Keratinocyte (primary cell): ENCODE results near the gene TSR3.
"Not testable (repeated sequence)": the region's sequence is repeated elsewhere in the genome, so short reads cannot be mapped to it uniquely, and the experiment has no call there.

Experiments used
- EZH2 ChIP-seq: IDR thresholded peaks from one replicate; pipeline ENCODE4 v1.6.1; 2012; ENCODE audit warnings: inconsistent platforms, mild to moderate bottlenecking, low read length, moderate library complexity
- TF ChIP-seq, protein P1 (sequence below), 3 experiments: IDR thresholded peaks in 1 of 3; conservative IDR thresholded peaks in 1 of 3; optimal IDR thresholded peaks in 1 of 3; 2 replicates in 2 of 3; 3 replicates in 1 of 3; pipeline versions ENCODE3 to v1.5.1; 2011; ENCODE audit warnings: low read length in 3 of 3, mild to moderate bottlenecking in 3 of 3, moderate library complexity in 2 of 3, control low read depth in 1 of 3, inconsistent platforms in 1 of 3; ENCODE audit not compliant: insufficient read depth in 2 of 3; ENCODE audit errors: extremely low read depth in 1 of 3

DNA sequence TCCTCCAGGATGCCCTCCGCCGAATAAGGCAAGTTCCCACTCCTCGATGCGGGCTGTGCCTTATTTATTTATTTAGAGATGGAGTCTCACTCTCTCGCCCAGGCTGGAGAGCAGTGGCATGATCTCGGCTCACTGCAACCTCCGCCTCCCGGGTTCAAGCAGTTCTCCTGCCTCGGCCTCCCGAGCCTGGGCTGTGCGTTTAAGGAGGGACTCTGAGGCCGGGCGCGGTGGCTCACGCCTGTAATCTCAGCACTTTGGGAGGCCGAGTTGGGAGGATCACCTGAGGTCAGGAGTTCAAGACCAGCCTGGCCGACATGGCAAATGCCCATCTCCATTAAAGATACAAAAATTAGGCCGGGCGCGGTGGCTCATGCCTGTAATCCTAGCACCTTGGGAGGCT lies 23.5 kb downstream of the TSR3 start:
- TF ChIP-seq, protein P1, sequence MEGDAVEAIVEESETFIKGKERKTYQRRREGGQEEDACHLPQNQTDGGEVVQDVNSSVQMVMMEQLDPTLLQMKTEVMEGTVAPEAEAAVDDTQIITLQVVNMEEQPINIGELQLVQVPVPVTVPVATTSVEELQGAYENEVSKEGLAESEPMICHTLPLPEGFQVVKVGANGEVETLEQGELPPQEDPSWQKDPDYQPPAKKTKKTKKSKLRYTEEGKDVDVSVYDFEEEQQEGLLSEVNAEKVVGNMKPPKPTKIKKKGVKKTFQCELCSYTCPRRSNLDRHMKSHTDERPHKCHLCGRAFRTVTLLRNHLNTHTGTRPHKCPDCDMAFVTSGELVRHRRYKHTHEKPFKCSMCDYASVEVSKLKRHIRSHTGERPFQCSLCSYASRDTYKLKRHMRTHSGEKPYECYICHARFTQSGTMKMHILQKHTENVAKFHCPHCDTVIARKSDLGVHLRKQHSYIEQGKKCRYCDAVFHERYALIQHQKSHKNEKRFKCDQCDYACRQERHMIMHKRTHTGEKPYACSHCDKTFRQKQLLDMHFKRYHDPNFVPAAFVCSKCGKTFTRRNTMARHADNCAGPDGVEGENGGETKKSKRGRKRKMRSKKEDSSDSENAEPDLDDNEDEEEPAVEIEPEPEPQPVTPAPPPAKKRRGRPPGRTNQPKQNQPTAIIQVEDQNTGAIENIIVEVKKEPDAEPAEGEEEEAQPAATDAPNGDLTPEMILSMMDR (optimal IDR thresholded peaks at IDR 0.05 in 1 of 3, IDR thresholded peaks at IDR 0.05 in 1 of 3, conservative IDR thresholded peaks at IDR 0.05 in 1 of 3; ENCODE audit: extremely low read depth in 1 of 3, insufficient read depth in 2 of 3, low read length in 3 of 3): not testable (repeated sequence)
- TF ChIP-seq EZH2: not testable (repeated sequence)
